ENCODE data around the gene IL33. TPM values are rescaled to one million over a fixed set of nuclear protein-coding genes. Genes with fewer than 3 reads are reported as not detected.
A peak's percentile ranks its signal among the peaks of the same experiment; 100 is the strongest.

The IL33 gene
- total and polyA plus RNA-seq, 4 donors: 16.5 to 154 (median 27.0) TPM

- Histone ChIP-seq H3K27ac (ENCODE audit: low read depth in 1 of 2, low read length in 1 of 2) (no peak overlapping the region), H3K4me3 (no peak overlapping the region), H3K36me3 (ENCODE audit: control insufficient read depth in 4 of 4, insufficient read depth in 4 of 4, low read length in 4 of 4) (no peaks in the 10 kb centered on the region), H3K9me3 (ENCODE audit: control insufficient read depth in 4 of 4, insufficient read depth in 3 of 4, low read length in 3 of 4) (no peaks in the 10 kb centered on the region), H3K27me3 (ENCODE audit: control insufficient read depth in 3 of 3, insufficient read depth in 3 of 3, low read length in 2 of 3) (no peaks in the 10 kb centered on the region), H3K9ac (ENCODE audit: insufficient read depth in 1 of 2, low read length in 2 of 2) (no peak overlapping the region), H3K4me1 (ENCODE audit: control insufficient read depth in 5 of 5, insufficient read depth in 5 of 5, low read length in 5 of 5) (peaks cover 0 to 2% (median 0%) of the 10 kb centered on the region in 5 donors)
- 72 to 80% methylated on average over 2 of the region's 2 CpGs for WGBS, 2 donors
- TF ChIP-seq, protein P1, sequence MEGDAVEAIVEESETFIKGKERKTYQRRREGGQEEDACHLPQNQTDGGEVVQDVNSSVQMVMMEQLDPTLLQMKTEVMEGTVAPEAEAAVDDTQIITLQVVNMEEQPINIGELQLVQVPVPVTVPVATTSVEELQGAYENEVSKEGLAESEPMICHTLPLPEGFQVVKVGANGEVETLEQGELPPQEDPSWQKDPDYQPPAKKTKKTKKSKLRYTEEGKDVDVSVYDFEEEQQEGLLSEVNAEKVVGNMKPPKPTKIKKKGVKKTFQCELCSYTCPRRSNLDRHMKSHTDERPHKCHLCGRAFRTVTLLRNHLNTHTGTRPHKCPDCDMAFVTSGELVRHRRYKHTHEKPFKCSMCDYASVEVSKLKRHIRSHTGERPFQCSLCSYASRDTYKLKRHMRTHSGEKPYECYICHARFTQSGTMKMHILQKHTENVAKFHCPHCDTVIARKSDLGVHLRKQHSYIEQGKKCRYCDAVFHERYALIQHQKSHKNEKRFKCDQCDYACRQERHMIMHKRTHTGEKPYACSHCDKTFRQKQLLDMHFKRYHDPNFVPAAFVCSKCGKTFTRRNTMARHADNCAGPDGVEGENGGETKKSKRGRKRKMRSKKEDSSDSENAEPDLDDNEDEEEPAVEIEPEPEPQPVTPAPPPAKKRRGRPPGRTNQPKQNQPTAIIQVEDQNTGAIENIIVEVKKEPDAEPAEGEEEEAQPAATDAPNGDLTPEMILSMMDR (IDR thresholded peaks at IDR 0.05; ENCODE audit: control extremely low read depth, extremely low read depth): no peak
- ATAC-seq (ENCODE audit: insufficient read depth, low FRiP score): no peak
- DNase-seq: no peak
These were observed 20.7 kb upstream of the IL33 start for GRCh38 chr9:6194934-6195333.

GRCh38 chr9:6195714-6196360 is 19.8 kb upstream of the IL33 start:
- H3K27ac ChIP-seq (ENCODE audit: low read depth in 1 of 2, low read length in 1 of 2): no peak overlapping the region

DNA sequence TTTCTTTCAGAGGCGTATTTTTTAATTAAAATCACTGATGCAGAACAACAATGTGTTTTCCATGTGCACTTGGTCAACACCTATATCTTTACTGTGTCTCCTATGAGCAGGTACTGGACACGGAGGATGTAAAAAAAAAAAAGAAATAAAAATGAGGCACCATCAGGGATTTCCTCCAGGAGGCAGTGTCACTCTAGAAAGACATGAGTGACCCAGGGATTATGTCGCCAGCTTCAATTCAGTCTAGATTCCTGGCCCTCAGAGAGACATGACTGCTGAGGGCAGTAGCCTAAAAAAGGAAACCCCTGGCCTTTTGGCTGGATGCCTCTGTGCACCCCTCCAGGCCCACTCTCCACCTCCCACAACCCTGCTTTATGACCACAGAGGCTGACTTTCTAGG is 18.3 kb upstream of the IL33 start:
- WGBS, 2 donors: 58 to 68% methylated on average over 3 of the region's 3 CpGs

More at GRCh38 chr9:6195714-6196360, 19.8 kb upstream of the IL33 start:
- H3K4me1 ChIP-seq (ENCODE audit: control insufficient read depth in 5 of 5, insufficient read depth in 5 of 5, low read length in 5 of 5): peaks cover 0 to 2% (median 0%) of the 10 kb centered on the region in 5 donors
- no peak for ATAC-seq (ENCODE audit: insufficient read depth, low FRiP score)
- no peaks in the 10 kb centered on the region for H3K36me3 ChIP-seq (ENCODE audit: control insufficient read depth in 4 of 4, insufficient read depth in 4 of 4, low read length in 4 of 4)
- no peaks in the 10 kb centered on the region for H3K27me3 ChIP-seq (ENCODE audit: control insufficient read depth in 3 of 3, insufficient read depth in 3 of 3, low read length in 2 of 3)
- no peak overlapping the region for H3K4me3 ChIP-seq
- DNase-seq: no peak
- TF ChIP-seq, protein P1 (IDR thresholded peaks at IDR 0.05; ENCODE audit: control extremely low read depth, extremely low read depth): no peak
- no peaks in the 10 kb centered on the region for H3K9me3 ChIP-seq (ENCODE audit: control insufficient read depth in 4 of 4, insufficient read depth in 3 of 4, low read length in 3 of 4)
- H3K9ac ChIP-seq (ENCODE audit: insufficient read depth in 1 of 2, low read length in 2 of 2): no peak overlapping the region
- 85 to 88% methylated on average over 4 of the region's 4 CpGs for WGBS, 2 donors

More for the DNA sequence above, 18.3 kb upstream of the IL33 start:
- Histone ChIP-seq H3K27ac (ENCODE audit: low read depth in 1 of 2, low read length in 1 of 2) (no peak overlapping the region), H3K9me3 (ENCODE audit: control insufficient read depth in 4 of 4, insufficient read depth in 3 of 4, low read length in 3 of 4) (no peaks in the 10 kb centered on the region), H3K27me3 (ENCODE audit: control insufficient read depth in 3 of 3, insufficient read depth in 3 of 3, low read length in 2 of 3) (no peaks in the 10 kb centered on the region), H3K4me1 (ENCODE audit: control insufficient read depth in 5 of 5, insufficient read depth in 5 of 5, low read length in 5 of 5) (peaks cover 0 to 2% (median 0%) of the 10 kb centered on the region in 5 donors), H3K36me3 (ENCODE audit: control insufficient read depth in 4 of 4, insufficient read depth in 4 of 4, low read length in 4 of 4) (no peaks in the 10 kb centered on the region), H3K4me3 (no peak overlapping the region), H3K9ac (ENCODE audit: insufficient read depth in 1 of 2, low read length in 2 of 2) (no peak overlapping the region)
- ATAC-seq (ENCODE audit: insufficient read depth, low FRiP score): no peak
- TF ChIP-seq, protein P1 (IDR thresholded peaks at IDR 0.05; ENCODE audit: control extremely low read depth, extremely low read depth): peak; percentile 23
- DNase-seq: no peak
